SU-DHL-6 (cell line): Measurements from ENCODE around the gene ACAP3.

Source experiments
- H2AFZ ChIP-seq: fragments of 200-600 bp; sonication (generic); 2 replicates; pipeline ENCODE4 v1.6.1; 2014; ENCODE audit warnings: low read depth, mild to moderate bottlenecking, moderate library complexity, mixed read lengths, antibody characterized with exemption, low read length; ENCODE audit not compliant: severe bottlenecking
- H3F3A ChIP-seq: fragments of 200-600 bp; shearing (Covaris generic); 2 replicates; pipeline ENCODE4 v1.6.0; 2016; ENCODE audit warnings: antibody characterized with exemption, mild to moderate bottlenecking; ENCODE audit not compliant: insufficient read depth
- H3K27ac ChIP-seq: fragments of 200-600 bp; sonication (generic); 2 replicates; pipeline ENCODE4 v1.5.1; 2016; ENCODE audit warnings: low read depth, mild to moderate bottlenecking, low read length, moderate library complexity, mixed read lengths
- H3K27me3 ChIP-seq: fragments of 200-600 bp; sonication (generic), shearing (Covaris generic); 2 replicates; pipeline ENCODE4 v1.6.0; 2014; ENCODE audit warnings: mild to moderate bottlenecking, low read length
- H3K36me3 ChIP-seq: fragments of 200-600 bp; sonication (generic); 2 replicates; pipeline ENCODE4 v1.6.1; 2014; ENCODE audit warnings: mild to moderate bottlenecking, low read length, mixed read lengths
- H3K4me2 ChIP-seq: fragments of 300-600, 200-600 bp; shearing (Covaris generic), sonication (generic); 2 replicates; pipeline ENCODE4 v1.6.0; 2014; ENCODE audit warnings: low read length, low read depth, mild to moderate bottlenecking; ENCODE audit not compliant: poor library complexity, severe bottlenecking
- H3K4me3 ChIP-seq: fragments of 200-600 bp; sonication (generic); 2 replicates; pipeline ENCODE4 v1.5.1; 2014; ENCODE audit warnings: antibody characterized with exemption, low read length, mild to moderate bottlenecking, mixed read lengths; ENCODE audit not compliant: insufficient read depth, poor library complexity, severe bottlenecking
- H3K79me2 ChIP-seq: fragments of 200-600 bp; sonication (generic); 2 replicates; pipeline ENCODE4 v1.6.1; 2014; ENCODE audit warnings: mild to moderate bottlenecking, low read length, moderate library complexity; ENCODE audit not compliant: insufficient read depth
- H3K9ac ChIP-seq: fragments of 200-600 bp; sonication (generic); 2 replicates; pipeline ENCODE4 v1.7.0; 2014; ENCODE audit warnings: mild to moderate bottlenecking, low read length
- H3K9me2 ChIP-seq: fragments of 200-600 bp; sonication (generic); replicated peaks from 2 replicates; pipeline ENCODE4 v1.6.1; 2014; ENCODE audit warnings: low read length; ENCODE audit not compliant: insufficient read depth
- H3K9me3 ChIP-seq: fragments of 200-600 bp; sonication (generic); 2 replicates; pipeline ENCODE4 v1.6.1; 2014; ENCODE audit warnings: low read length, mixed read lengths; ENCODE audit not compliant: insufficient read depth
- H4K20me1 ChIP-seq: fragments of 200-600 bp; sonication (generic); 2 replicates; pipeline ENCODE4 v1.6.1; 2014; ENCODE audit warnings: low read depth, mild to moderate bottlenecking, antibody characterized with exemption, low read length, moderate library complexity, mixed read lengths
- CTCF ChIP-seq: fragments of 200-600 bp; sonication (generic); IDR thresholded peaks from one replicate; pipeline ENCODE4 v1.5.1; 2017; ENCODE audit warnings: antibody characterized with exemption, mild to moderate bottlenecking, low read length, moderate library complexity; ENCODE audit not compliant: insufficient read depth, poor library complexity, severe bottlenecking
- EZH2phosphoT487 ChIP-seq: fragments of 200-600 bp; sonication (generic), shearing (Covaris generic); conservative IDR thresholded peaks from 2 replicates; pipeline ENCODE4 v1.6.1; 2018; ENCODE audit warnings: mild to moderate bottlenecking, antibody characterized with exemption, low read length, moderate library complexity, mixed read lengths

Gene ACAP3

GRCh38 chr1:1314678-1315335 is 7.1 kb upstream of the ACAP3 start:
- Histone ChIP-seq H3F3A (peaks cover 22% of the 10 kb centered on the region), H3K36me3 (no peaks in the 10 kb centered on the region), H3K9me3 (no peaks in the 10 kb centered on the region), H3K4me3 (no peak overlapping the region), H3K9ac (no peak overlapping the region), H4K20me1 (no peaks in the 10 kb centered on the region), H3K79me2 (peaks cover 7% of the 10 kb centered on the region), H3K27me3 (no peaks in the 10 kb centered on the region), H3K9me2 (no peaks in the 10 kb centered on the region), H3K27ac (no peak overlapping the region), H3K4me2 (no peak overlapping the region), H2AFZ (no peak overlapping the region)
- TF ChIP-seq EZH2phosphoT487 = no peak
- no peak for TF ChIP-seq CTCF

- no peak overlapping the region for H2AFZ ChIP-seq
- peaks cover 5% of the 10 kb centered on the region for H3K79me2 ChIP-seq
- no peak overlapping the region for H3K4me2 ChIP-seq
- no peaks in the 10 kb centered on the region for H3K9me2 ChIP-seq
- no peaks in the 10 kb centered on the region for H3K9me3 ChIP-seq
- H3K27ac ChIP-seq = no peak overlapping the region
- TF ChIP-seq CTCF = no peak
- TF ChIP-seq EZH2phosphoT487 = no peak
- H3K4me3 ChIP-seq = no peak overlapping the region
- H3K9ac ChIP-seq = no peak overlapping the region
- H3K36me3 ChIP-seq = no peaks in the 10 kb centered on the region
- H4K20me1 ChIP-seq = no peaks in the 10 kb centered on the region
- no peaks in the 10 kb centered on the region for H3K27me3 ChIP-seq
- peaks cover 22% of the 10 kb centered on the region for H3F3A ChIP-seq
Observed at GRCh38 chr1:1314237-1314586, 6.5 kb upstream of the ACAP3 start.

- Histone ChIP-seq H4K20me1 (no peaks in the 10 kb centered on the region), H3K4me3 (no peak overlapping the region), H2AFZ (no peak overlapping the region), H3K27ac (no peak overlapping the region), H3K36me3 (no peaks in the 10 kb centered on the region), H3K27me3 (no peaks in the 10 kb centered on the region), H3K79me2 (peaks cover 10% of the 10 kb centered on the region), H3K9ac (no peak overlapping the region), H3K9me3 (no peaks in the 10 kb centered on the region), H3F3A (peaks cover 22% of the 10 kb centered on the region), H3K9me2 (no peaks in the 10 kb centered on the region), H3K4me2 (no peak overlapping the region)
- no peak for TF ChIP-seq EZH2phosphoT487
- no peak for TF ChIP-seq CTCF
Observed at GRCh38 chr1:1313500-1314236, 5.9 kb upstream of the ACAP3 start.
